Femur (tissue), 1 donor: ENCODE results near the gene LRP2.

Source experiments
- DNase-seq: peaks from one replicate; pipeline ENCODE4 v3.0.0-alpha.2; 2017

LRP2 gene

DNA sequence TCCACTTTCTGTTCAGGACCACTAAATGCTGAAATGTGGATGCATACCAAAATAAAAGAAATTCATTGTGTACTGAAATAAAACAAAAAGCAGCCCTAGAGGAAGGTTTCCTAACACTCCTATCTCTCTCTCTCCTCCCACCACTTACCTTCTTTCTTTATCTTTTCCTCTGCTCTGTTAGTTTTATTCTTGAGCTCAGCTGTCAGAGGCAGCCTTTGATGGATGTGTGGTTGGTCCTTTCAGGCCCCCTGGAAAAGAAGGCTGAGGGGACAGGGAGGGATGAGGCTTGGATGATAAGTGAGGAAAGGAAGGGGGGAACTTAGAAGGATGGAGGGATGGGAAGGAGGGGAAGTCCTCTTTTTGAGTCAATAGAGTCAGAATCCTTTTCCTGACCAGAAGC is 245.3 kb downstream of the LRP2 start:
- DNase-seq = no peak

DNA sequence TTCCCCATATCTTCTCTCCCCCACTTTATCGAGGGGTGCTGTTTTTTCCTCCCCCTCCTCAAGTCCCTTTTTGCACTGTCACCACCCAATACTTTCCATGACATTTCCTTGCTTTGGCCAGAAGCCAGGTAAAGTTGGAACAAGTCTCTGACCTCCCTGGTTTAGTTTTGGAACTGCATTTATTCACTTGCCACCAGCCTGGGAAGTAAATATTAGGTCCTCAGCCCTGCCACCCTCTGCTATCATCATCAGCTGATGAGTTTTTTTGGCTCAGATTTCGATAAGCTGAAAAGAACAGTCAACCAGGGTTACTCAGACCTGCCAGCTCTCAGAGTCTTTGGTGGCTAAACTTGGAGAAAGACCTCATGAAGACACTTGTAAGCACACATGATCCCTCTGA is 246.0 kb downstream of the LRP2 start:
- no peak for DNase-seq

DNA sequence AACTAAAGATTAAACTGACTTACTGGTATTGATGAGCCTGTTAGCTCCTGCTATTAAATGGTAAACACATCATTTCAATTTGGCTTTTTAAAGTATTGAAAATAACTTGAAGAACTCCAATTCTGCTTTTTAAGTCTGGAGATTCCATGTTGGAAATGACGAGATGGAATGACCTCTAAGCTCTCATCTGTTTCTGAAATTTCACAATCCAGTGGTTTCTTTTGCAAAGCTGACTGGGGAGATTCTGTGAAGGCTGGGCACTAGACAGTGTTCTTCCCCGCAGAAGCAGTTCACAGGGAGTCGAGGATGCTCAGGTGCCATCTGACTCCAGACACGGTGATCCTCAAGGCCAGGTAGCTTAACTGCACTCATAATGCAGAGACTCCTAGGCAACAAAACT is 248.3 kb downstream of the LRP2 start:
- DNase-seq = no peak

DNA sequence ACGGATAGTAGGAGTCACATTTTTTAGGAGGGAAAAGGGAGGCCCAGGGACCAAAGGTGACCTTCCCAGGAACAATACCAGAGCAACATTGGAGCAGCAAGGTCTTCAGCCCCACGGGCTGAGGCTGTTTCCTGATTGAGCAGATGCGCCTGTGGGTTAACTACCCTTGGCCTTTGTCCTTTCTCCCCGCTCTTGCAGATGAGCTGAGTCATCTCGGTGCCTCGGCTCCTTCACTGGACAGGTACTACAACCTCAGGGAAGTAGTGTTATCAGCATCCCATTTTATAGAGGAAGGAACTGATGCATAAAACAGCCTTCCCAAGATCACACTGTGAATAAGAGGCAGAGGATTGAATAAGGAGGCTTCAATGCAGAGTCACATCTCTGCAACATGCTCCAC is 249.5 kb downstream of the LRP2 start:
- DNase-seq = no peak

DNA sequence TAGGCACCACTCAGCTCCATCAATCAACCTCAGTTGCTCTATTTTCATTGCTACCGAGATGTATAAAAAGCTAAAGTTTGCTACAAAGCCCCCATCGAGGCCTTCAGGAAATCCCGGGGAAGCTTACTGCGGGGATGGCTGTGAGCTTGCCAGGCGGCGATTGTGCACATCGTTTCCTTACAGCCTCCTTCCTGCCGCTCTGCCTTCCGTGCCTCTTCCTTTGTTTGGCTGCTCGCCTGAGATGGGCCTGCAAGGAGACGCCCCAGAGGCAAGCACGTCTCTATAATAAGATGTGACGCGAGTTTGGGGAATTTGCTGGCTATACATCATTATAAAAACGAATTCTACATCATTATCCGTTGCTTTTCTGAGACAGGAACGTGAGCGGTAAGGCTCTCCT is 251.4 kb downstream of the LRP2 start:
- no peak for DNase-seq

DNA sequence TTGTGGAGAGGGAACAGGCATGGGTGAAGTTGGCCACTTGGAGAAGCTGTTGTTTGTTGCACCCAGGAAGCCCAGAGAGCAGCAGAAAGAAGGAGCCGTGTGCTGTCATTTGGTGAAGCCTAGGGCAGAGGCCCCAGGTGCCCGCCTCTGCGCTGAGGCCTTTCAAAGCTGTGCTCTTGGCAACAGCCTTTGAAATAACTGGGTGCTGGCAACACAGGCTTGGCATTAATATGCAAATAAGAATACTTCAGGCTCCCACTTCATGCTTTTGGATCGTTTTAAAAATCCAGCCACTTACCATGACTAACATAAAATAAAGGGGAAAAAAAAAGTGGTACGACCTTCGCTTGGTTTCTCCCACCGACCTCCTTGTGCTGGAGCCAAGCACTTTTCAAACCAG is 251.9 kb downstream of the LRP2 start:
- no peak for DNase-seq

DNA sequence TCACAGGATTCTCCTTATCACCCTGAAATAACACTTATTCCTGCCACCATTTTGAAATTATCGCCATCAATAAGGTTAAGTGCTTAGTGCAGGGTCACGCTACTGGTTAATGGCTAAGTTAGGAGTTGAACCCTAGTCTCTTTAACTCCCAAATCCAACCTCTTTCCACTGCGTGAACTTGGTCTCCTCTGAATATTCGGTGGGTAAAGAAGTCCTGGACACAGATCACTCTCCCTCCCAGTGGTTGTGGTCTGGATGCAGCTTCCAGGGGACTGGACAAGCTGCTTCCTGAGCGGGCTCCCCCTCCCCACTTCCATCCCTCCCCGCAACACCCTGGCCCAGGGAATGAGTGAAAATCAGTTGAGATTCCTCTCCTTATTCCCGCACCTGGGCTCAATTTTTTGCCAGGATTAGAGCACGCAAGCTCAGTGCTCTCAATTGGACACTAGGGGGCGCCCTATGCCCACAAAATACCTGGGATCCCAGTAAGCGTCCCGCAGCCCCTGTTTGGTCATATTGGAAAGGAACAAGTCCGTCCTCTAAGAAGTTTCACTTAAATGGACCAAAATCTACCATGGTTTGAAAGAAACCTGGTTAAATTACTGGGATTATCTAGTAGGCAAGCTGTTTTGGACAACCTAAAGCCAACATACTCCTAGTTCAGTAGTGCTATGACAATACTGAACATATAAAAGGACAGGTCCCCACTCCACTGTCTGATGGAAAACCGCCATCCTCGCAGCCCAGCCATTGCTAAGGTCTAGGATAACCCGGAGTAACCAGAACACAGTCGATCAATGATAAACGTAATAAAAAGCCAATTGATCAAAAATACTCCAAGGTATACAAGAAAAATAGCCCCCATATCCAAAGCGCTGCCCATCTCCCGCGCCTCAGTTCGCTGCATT is 252.6 kb downstream of the LRP2 start:
- DNase-seq = peak; percentile 87

DNA sequence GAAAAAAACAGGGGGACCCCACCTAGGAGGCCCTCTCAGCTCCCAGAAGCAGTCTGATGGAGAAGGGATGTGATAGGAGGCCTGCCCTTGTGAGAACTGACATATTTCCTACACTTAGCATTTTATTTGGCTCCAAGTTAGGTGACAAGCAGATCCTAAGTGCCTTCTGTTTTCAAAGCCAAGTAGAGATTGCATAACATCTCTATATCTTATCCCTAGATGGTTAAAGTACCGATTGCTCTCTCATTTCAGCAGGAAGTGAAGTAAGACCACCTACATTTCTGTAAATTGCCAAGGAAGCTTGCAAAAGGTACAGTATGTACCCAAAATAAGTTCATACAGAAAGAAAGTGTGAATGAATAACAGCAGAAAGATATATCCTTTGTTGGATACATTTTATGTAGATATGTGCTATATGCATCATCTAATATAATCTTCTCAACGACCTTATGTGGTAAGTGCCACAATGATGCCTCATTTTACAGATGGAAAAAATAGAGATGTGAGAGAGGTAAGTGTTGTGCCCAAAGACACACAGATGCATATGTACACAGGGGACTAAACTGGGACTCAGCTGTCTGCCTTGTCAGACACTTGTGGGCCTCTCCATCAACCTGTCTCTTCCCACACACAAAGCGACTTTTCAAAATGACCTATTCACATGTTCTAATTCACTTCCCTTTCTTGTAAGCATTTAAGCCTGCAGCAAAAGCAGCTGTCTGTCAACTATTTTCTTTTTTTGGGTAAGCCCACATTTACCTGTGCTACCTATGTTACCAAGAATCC is 254.0 kb downstream of the LRP2 start:
- no peak for DNase-seq

DNA sequence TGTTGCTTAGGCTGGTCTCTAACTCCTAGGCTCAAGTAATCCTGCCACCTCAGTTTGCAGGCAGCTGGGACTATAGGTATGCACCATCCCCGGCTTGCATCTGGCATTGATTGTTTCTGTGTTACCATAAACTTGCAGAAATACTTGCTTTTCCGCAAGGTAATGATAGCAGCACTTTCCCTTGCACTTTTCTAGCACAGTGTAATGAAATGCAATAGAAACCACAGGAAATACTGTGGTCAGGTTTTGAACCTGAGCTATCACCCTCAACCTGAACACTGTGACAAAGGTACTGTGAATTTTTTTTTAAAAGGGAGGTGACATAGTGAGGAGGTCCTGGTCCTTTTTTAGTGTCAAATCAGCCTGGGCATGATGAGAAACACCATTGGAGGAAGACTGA is 254.7 kb downstream of the LRP2 start:
- DNase-seq = no peak

DNA sequence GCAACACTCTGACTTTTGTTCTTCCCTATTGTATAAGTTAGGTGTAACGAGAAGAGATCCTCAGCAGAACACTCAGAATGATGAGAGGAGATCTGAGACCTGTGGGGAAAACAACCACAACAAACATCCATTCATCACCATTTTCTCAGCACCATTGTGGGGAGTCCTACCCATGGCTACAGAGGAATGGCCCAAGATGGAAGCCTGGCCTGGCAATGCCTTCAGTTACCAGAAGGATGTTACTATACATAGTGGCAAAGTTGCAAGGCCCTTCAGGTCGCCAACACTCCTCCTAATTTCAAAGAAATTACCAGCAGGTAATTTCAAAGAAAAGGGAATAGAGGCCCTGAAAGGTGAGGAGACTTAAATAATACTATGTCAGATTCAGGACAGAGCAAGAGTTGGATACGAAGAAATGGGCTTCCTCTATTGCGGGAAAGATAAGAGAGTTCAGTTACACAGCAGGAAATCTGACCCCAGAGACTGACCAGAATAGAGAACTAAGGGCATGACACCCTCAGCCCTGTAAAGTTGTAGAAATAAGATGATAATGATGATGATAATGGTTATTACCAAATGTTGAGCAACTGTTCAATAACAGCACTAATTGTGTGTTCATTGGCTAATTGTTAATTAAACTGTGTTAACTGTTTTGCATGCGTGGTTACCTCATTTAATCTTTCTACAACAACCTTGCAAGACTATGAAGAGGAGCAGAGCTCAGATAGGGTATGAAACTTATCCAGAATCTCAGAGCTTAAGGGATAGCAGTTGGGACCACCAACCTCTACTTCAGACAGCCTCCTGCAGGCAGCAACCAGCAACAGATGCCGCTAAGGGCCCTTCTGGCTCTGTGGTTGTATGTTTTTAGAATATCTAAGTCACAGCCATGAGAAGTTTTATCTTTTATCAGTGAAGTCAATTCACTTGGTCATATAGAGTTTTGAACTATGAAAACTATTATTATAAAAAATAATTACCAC is 255.5 kb downstream of the LRP2 start:
- no peak for DNase-seq

DNA sequence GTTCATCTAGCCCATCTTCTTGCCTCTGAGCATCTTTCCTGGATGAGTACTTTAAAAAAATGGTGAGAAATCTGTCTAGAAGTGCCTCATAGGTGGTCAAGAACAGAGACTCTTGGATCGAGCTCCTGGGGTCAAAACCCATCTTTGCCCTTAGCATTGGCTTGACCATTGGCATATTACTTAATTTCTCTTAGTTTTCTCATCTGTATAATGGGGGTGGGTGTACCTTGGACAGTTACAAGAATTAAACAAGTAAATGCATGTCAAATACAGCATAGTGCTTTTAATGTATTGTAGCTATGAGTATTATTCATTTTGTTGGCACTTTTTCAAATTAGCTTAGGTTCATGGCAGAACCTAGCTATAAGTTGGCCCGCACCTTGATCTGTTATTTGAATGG is 256.2 kb downstream of the LRP2 start:
- no peak for DNase-seq

DNA sequence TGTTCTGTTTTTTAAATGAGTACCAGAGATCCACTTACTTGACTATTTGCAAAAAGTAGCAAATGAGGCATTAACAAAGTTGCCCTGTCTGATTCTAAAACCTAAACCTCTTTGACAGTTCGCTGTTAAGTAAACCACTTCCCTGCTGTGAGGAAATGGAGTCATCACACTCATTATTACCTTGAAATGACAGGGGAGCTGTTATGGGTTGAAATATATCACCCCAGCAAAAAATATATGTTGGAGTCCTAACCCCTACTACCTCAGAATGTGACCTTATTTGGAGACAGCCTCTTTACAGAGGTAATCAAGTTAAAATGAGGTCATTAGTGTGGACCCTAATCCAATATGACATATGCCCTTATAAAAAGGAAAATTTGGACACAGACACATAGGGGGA is 256.9 kb downstream of the LRP2 start:
- DNase-seq = no peak

DNA sequence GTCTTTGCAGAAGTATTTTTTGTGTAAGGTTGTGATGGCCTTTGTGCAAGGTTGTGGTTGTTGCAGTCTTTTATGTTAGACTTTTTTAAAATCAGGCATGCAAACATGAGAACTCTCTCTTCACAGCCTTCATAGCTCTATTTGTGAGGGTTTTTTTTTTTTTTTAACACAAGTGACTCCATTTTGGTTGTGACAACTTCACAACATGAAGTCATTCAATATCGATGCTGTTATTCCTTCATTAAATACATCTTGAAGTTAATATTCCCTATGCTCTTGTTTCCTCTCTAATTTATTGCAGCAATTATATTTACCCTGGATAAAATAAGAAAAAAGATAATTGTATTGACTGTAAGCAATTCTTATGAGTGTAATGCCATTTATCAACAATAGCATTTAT is 257.5 kb downstream of the LRP2 start:
- no peak for DNase-seq

DNA sequence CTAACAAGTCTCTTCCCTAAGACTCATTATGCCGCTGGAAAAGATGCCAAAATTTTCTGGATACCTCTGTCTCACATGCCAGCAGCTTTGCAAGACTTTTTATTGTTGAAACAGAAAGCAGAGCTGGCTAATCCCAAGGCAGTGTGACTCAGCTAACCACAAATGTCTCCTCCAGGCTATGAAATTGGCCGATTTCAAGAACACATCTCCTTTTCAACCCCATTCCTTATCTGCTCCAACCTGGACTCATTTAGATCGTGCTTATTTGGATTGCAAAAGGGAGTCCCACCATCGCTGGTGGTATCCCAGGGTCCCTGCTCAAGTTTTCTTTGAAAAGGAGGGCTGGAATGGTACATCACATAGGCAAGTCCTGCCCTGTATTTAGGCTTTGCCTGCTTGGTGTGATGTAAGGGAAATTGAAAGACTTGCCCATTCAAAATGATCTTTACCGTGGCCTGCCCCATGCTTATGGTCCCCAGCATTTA is 266.7 kb downstream of the LRP2 start:
- DNase-seq = no peak

DNA sequence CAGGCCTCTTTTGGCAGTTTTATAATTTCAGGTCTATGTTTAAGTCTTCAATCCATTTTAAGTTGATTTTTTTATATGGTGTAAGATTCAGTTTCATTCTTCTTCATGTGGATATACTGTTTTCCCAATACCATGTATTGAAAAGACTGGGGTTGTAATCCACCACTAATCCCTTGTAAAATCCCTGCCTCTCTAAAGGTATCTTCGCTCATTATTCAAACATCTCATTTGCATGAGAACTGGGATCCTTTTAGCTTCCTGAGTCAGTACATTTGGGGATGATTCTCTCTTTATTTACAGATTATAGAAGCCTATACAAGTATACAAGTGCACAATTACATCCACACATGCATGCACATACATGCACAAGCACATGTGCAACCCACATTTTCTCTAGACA is 267.7 kb downstream of the LRP2 start:
- DNase-seq = no peak

DNA sequence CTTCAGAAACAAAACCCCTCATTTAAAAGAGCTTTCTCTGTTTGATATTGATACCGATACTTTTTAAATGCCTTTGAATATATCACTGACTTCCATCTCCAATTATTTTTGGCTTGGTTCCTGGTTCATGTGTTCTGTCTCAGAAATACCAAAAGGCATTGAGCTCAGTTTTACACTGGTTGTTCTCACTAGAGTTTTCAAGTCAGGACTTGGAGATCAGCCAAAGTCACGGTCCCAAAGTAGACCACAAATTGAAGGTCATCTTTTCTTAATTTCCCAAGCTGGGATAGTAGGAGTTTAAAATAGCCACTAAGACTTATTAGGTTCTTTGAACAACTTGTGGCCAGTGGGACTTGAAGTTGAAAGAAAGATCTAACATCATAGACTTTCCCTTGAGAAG is 268.8 kb downstream of the LRP2 start:
- no peak for DNase-seq

DNA sequence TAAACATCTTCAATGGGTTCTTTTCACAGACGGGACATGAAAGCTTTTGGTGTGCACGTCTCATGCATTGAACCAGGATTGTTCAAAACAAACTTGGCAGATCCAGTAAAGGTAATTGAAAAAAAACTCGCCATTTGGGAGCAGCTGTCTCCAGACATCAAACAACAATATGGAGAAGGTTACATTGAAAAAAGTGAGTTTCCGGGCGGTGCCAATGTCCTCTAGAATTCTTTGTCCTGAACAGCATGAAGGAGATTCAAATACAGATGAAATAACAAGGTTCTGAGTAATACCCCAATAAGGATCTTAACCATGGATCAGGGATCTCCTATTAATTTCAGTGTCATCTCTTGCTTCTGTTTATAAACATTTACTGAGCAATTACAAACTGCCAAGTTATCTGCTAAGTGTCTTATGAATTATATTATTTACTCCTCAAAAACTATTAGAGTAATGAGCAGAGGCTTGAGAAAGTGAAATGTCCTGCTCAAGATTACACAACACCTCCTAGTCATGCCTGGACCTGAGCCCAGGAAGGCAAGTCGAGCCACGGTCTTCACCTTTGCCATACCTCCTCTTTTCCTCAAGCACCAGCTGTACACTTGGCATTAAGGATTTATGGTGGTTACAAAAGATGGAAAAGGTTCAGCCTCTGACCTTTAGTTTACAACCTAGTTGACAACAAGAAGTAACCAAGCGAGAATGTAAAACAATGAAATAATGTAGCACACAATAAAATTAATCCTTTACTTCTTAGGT is 270.4 kb downstream of the LRP2 start:
- DNase-seq = no peak

DNA sequence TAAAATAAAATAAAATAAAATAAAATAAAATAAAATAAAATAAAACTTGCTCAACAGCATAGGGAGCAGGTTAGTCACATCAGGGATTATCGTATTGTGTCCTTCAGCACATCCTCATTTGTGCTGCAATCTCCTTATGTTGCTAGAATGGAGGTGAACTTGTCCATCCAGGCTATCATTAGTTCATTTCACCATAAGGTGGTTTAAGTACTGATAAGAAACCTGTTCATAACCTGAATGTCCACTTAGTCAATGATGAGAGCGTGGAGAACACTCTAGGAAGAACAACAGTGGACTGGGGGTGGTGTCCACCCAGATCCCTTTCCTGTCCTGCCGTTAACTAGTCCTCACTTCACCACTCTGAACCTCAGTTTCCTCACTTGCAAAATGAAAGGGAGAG is 271.1 kb downstream of the LRP2 start:
- no peak for DNase-seq

DNA sequence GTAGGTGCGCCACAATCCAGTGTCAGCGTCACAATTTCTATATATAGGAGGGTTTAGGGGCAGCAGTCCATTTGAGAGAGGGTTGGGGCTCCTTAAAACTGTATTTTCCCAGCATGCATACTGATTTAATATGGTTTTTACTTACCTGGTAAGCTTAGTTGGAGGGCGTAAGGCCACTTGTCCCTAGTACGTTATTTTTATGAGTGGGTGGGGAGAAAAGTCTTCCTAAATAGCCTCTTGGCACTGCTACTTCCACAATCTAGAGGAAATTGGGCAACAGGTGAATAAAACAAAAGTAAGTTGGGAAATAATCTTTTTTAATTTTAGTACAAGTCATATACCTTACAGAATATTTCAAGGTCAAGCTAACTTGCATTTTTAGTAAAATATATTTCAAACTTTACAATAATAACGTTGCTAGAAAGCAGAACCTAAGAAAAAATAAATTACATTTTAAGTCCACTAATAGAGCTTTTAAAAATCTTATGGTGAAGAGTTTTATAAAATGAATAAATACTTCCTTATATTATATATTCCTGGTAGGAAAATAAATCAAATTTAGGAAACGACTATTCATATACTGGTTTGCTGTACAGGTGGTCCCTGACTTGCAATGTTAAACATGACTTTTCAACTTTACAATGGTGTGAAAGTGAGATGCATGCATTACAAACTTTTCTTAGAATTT is 272.1 kb downstream of the LRP2 start:
- no peak for DNase-seq

DNA sequence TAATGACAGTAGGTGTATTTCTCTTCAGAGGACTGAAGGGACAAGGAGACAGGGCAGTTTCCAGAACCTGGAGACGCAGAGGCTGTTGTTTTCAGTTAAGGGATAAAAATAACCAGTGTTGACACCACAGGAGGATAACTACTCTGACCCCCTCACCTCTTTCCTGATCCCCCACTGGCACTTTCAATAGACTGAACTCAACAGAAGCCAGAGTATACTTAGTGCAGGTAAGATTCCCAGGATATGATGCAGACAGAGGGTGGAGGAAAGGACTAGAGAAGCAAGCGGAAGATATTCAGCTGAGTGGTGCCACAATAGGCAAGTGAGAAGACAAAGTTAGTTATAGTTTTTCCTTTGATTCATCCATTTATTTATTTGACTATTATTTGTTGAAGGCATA is 273.2 kb downstream of the LRP2 start:
- no peak for DNase-seq

DNA sequence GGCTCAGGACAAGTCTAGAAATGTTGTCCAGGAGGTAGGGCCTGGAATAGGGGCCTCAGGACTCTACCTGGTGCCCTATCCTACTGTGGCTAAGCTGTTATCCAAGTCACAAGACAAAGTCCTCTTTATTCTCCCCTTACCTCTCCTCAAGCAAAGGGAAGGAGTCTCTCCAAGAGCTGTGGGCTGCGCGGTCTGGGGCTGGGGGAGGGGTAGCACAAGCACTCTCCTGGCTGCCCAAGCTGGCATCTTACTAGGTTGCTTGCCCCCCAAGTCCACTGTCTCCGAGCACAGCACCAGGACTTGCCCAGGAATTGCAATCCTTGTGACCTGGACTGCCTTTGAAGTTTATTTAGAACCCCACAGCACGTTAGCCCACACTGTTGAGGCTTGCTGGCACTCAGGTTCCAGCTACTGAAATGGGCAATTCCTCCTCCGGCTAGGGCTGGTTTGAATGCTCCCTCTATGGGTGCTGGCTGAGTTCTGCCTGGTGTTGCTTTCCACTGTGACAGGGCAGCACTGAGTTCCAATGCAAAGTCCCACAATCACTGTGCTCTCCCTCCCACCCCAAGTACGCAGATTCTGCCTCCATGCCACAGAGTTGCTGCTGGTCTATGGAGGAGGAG is 274.5 kb downstream of the LRP2 start:
- DNase-seq = no peak
